ENCODE measurements around the gene MITF.

MITF gene

DNA sequence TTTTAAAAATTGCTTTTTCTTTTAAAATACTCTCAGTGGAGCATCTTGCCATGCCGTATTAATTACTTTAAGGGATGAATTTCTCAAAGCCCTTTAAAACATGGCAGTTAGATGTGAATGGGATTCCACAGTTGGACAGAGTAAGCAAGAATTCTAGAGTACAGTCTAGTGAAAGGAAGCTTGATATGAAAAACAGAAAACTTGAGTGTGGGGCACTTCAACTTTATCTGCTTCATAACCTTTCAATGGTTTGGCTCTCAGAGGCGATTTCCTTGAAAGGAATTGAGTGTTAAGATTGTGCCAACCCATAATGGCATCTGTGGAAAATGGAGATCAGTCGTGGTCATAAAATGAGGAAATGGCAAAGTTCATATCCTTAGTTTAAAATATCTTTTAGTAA, 132.6 kb downstream of the MITF start:
- H3K27ac ChIP-seq (ENCODE audit: low read depth, low read length) = no peak overlapping the region
- H3K4me1 ChIP-seq (ENCODE audit: control insufficient read depth, insufficient read depth, low read length, unreplicated experiment) = peaks cover 13% of the 10 kb centered on the region
- H3K27me3 ChIP-seq (ENCODE audit: insufficient read depth, low read length) = no peaks in the 10 kb centered on the region
- H3K79me2 ChIP-seq (ENCODE audit: control insufficient read depth, insufficient read depth, low read length, unreplicated experiment) = no peaks in the 10 kb centered on the region
- no peak overlapping the region for H3K4me3 ChIP-seq (ENCODE audit: low read depth, low read length)
- no peaks in the 10 kb centered on the region for H3K36me3 ChIP-seq (ENCODE audit: insufficient read depth, low read length)
- H2AFZ ChIP-seq (ENCODE audit: low read length, unreplicated experiment) = no peak overlapping the region

- H3K27me3 ChIP-seq (ENCODE audit: insufficient read depth, low read length) = no peaks in the 10 kb centered on the region
- no peaks in the 10 kb centered on the region for H3K36me3 ChIP-seq (ENCODE audit: insufficient read depth, low read length)
- no peak overlapping the region for H3K4me3 ChIP-seq (ENCODE audit: low read depth, low read length)
- H2AFZ ChIP-seq (ENCODE audit: low read length, unreplicated experiment) = no peak overlapping the region
- no peak overlapping the region for H3K27ac ChIP-seq (ENCODE audit: low read depth, low read length)
- peaks cover 6% of the 10 kb centered on the region for H3K4me1 ChIP-seq (ENCODE audit: control insufficient read depth, insufficient read depth, low read length, unreplicated experiment)
- H3K79me2 ChIP-seq (ENCODE audit: control insufficient read depth, insufficient read depth, low read length, unreplicated experiment) = no peaks in the 10 kb centered on the region
Observed at GRCh38 chr3:69872783-69873378, 133.6 kb downstream of the MITF start.

DNA sequence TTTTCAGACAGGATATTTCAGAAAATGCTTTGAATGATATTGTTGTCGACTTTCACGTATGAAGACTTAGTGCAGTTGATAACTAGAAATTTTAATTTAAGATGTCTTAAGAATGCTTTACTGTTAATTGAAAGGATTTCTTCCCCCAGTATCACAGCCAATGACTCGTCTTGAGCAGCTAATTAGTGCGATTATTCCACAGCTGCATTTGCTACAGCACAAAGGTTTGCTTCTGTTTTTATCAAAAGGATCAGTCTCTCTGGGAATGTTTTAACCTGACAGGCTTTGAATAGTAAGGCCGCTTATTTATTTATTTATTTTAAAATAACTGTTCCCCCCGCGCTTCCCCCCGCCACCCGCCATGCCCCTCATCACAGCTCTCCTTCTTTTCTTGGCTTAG, 136.8 kb downstream of the MITF start:
- H3K79me2 ChIP-seq (ENCODE audit: control insufficient read depth, insufficient read depth, low read length, unreplicated experiment) = no peaks in the 10 kb centered on the region
- no peak overlapping the region for H2AFZ ChIP-seq (ENCODE audit: low read length, unreplicated experiment)
- no peaks in the 10 kb centered on the region for H3K27me3 ChIP-seq (ENCODE audit: insufficient read depth, low read length)
- no peaks in the 10 kb centered on the region for H3K36me3 ChIP-seq (ENCODE audit: insufficient read depth, low read length)
- H3K4me1 ChIP-seq (ENCODE audit: control insufficient read depth, insufficient read depth, low read length, unreplicated experiment) = no peaks in the 10 kb centered on the region
- no peak overlapping the region for H3K4me3 ChIP-seq (ENCODE audit: low read depth, low read length)
- no peak overlapping the region for H3K27ac ChIP-seq (ENCODE audit: low read depth, low read length)

- H3K4me3 ChIP-seq (ENCODE audit: low read depth, low read length) = no peak overlapping the region
Observed at GRCh38 chr3:69878254-69878653, 139.0 kb downstream of the MITF start.

DNA sequence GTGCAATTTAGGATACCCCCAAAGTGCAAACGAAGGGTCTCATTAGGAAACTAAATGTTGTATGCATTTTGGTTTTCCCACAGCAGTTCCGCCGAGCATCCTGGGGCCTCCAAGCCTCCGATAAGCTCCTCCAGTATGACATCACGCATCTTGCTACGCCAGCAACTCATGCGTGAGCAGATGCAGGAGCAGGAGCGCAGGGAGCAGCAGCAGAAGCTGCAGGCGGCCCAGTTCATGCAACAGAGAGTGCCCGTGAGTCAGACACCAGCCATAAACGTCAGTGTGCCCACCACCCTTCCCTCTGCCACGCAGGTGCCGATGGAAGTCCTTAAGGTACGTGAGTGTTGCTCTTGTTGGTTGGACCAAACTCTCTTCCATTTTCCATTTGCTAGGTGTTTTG, 139.8 kb downstream of the MITF start:
- no peaks in the 10 kb centered on the region for H3K27me3 ChIP-seq (ENCODE audit: insufficient read depth, low read length)
- H3K4me1 ChIP-seq (ENCODE audit: control insufficient read depth, insufficient read depth, low read length, unreplicated experiment) = no peaks in the 10 kb centered on the region
- no peak overlapping the region for H2AFZ ChIP-seq (ENCODE audit: low read length, unreplicated experiment)
- no peak overlapping the region for H3K4me3 ChIP-seq (ENCODE audit: low read depth, low read length)
- H3K27ac ChIP-seq (ENCODE audit: low read depth, low read length) = no peak overlapping the region
- H3K36me3 ChIP-seq (ENCODE audit: insufficient read depth, low read length) = no peaks in the 10 kb centered on the region
- no peaks in the 10 kb centered on the region for H3K79me2 ChIP-seq (ENCODE audit: control insufficient read depth, insufficient read depth, low read length, unreplicated experiment)

More at GRCh38 chr3:69878254-69878653, 139.0 kb downstream of the MITF start:
- no peak overlapping the region for H2AFZ ChIP-seq (ENCODE audit: low read length, unreplicated experiment)
- H3K27ac ChIP-seq (ENCODE audit: low read depth, low read length) = no peak overlapping the region
- H3K4me1 ChIP-seq (ENCODE audit: control insufficient read depth, insufficient read depth, low read length, unreplicated experiment) = no peaks in the 10 kb centered on the region
- no peaks in the 10 kb centered on the region for H3K36me3 ChIP-seq (ENCODE audit: insufficient read depth, low read length)
- H3K79me2 ChIP-seq (ENCODE audit: control insufficient read depth, insufficient read depth, low read length, unreplicated experiment) = no peaks in the 10 kb centered on the region
- H3K27me3 ChIP-seq (ENCODE audit: insufficient read depth, low read length) = no peaks in the 10 kb centered on the region

- Histone ChIP-seq H3K4me3 (ENCODE audit: low read depth, low read length) (no peak overlapping the region), H2AFZ (ENCODE audit: low read length, unreplicated experiment) (no peak overlapping the region), H3K79me2 (ENCODE audit: control insufficient read depth, insufficient read depth, low read length, unreplicated experiment) (no peaks in the 10 kb centered on the region), H3K27me3 (ENCODE audit: insufficient read depth, low read length) (no peaks in the 10 kb centered on the region), H3K4me1 (ENCODE audit: control insufficient read depth, insufficient read depth, low read length, unreplicated experiment) (no peaks in the 10 kb centered on the region), H3K36me3 (ENCODE audit: insufficient read depth, low read length) (no peaks in the 10 kb centered on the region), H3K27ac (ENCODE audit: low read depth, low read length) (no peak overlapping the region)
Observed at GRCh38 chr3:69880069-69880640, 140.9 kb downstream of the MITF start.

- Histone ChIP-seq H3K36me3 (ENCODE audit: insufficient read depth, low read length) (no peaks in the 10 kb centered on the region), H3K79me2 (ENCODE audit: control insufficient read depth, insufficient read depth, low read length, unreplicated experiment) (no peaks in the 10 kb centered on the region), H3K27me3 (ENCODE audit: insufficient read depth, low read length) (no peaks in the 10 kb centered on the region), H3K27ac (ENCODE audit: low read depth, low read length) (no peak overlapping the region), H3K4me1 (ENCODE audit: control insufficient read depth, insufficient read depth, low read length, unreplicated experiment) (no peaks in the 10 kb centered on the region), H3K4me3 (ENCODE audit: low read depth, low read length) (no peak overlapping the region), H2AFZ (ENCODE audit: low read length, unreplicated experiment) (no peak overlapping the region)
Observed at GRCh38 chr3:69881051-69881450, 141.8 kb downstream of the MITF start.

GRCh38 chr3:69881756-69882428, 142.6 kb downstream of the MITF start:
- Histone ChIP-seq H3K27me3 (ENCODE audit: insufficient read depth, low read length) (no peaks in the 10 kb centered on the region), H2AFZ (ENCODE audit: low read length, unreplicated experiment) (no peak overlapping the region), H3K27ac (ENCODE audit: low read depth, low read length) (no peak overlapping the region), H3K36me3 (ENCODE audit: insufficient read depth, low read length) (no peaks in the 10 kb centered on the region), H3K79me2 (ENCODE audit: control insufficient read depth, insufficient read depth, low read length, unreplicated experiment) (no peaks in the 10 kb centered on the region), H3K4me1 (ENCODE audit: control insufficient read depth, insufficient read depth, low read length, unreplicated experiment) (no peaks in the 10 kb centered on the region), H3K4me3 (ENCODE audit: low read depth, low read length) (no peak overlapping the region)

DNA sequence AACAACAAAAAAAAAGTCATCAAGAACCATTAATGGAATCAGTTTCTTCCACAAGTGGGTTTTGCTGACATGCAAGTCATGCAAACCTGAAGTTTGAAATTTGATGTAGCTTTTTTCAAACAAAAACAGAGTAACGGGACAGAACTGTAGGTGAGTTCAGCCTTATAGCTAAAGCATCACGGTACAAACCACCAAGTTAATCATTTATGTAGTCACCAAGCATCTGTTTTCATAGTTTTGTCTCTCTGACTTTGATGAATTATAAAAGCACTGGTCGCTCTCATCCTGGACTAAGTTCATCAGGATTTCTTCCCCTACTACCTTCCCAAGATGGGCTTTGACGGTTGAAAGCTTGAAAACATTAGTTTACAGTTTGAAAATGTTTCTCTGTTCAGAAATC, 143.3 kb downstream of the MITF start:
- Histone ChIP-seq H3K4me1 (ENCODE audit: control insufficient read depth, insufficient read depth, low read length, unreplicated experiment) (no peaks in the 10 kb centered on the region), H3K27me3 (ENCODE audit: insufficient read depth, low read length) (no peaks in the 10 kb centered on the region), H3K36me3 (ENCODE audit: insufficient read depth, low read length) (no peaks in the 10 kb centered on the region), H3K27ac (ENCODE audit: low read depth, low read length) (no peak overlapping the region), H3K79me2 (ENCODE audit: control insufficient read depth, insufficient read depth, low read length, unreplicated experiment) (no peaks in the 10 kb centered on the region), H3K4me3 (ENCODE audit: low read depth, low read length) (no peak overlapping the region), H2AFZ (ENCODE audit: low read length, unreplicated experiment) (no peak overlapping the region)

DNA sequence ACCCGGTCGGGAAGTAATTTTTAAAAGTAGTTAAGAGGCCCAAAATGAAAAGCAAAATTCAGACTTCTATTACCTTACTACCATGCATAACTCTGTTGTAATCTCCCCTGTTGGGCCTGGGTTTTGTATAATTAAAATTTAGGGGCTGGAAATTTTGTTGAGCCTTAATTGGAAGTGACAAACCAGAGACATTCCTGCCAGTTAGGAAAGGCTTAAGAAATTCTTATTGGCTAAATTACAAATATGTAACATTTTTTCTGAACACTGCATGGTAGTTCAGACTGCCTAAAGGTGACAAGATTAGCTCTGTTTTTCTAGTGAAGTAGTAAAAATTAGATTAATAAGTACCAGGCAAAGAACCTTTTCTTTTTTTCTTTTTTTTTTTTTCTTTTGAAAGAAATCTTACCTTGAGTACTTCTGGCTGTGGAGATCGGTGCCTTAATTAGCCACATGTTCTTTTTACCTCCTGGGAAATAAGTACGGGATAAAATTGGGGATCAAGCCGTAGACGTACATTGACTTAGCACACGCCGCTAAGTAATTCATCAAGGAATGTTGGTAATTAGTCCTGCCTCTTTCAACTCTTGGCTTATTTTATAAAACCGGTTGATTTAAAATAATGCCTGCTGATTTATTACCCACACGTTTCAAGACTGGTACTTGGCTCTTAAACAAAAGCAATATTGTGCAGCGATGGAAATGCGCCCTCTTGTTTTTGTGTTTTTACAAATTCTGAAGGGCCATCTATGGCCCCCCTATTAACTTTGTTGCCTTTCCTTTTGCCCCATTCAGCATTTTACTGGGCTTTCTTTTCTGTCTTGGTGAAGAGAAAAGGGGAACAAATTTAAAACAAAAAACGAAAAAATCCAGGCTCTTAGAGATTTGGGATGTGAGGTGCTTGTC, 149.0 kb downstream of the MITF start:
- H3K27me3 ChIP-seq (ENCODE audit: insufficient read depth, low read length) = no peaks in the 10 kb centered on the region
- H3K79me2 ChIP-seq (ENCODE audit: control insufficient read depth, insufficient read depth, low read length, unreplicated experiment) = no peaks in the 10 kb centered on the region
- H3K4me3 ChIP-seq (ENCODE audit: low read depth, low read length) = no peak overlapping the region
- H3K36me3 ChIP-seq (ENCODE audit: insufficient read depth, low read length) = no peaks in the 10 kb centered on the region
- H3K4me1 ChIP-seq (ENCODE audit: control insufficient read depth, insufficient read depth, low read length, unreplicated experiment) = peaks cover 13% of the 10 kb centered on the region
- no peak overlapping the region for H3K27ac ChIP-seq (ENCODE audit: low read depth, low read length)
- H2AFZ ChIP-seq (ENCODE audit: low read length, unreplicated experiment) = no peak overlapping the region
